Activated T-helper 1 cell treated with anti-CD3 and anti-CD28 coated beads, Interleukin-2, amount 50 U/mL, for 16 hours (primary cell): ENCODE measurements around the gene MIGA2.
"Not testable (repeated sequence)": the region's sequence is repeated elsewhere in the genome, so short reads cannot be mapped to it uniquely, and the experiment has no call there.

Experiments
- DNase-seq, 2 donors: peaks; one replicate each; pipeline ENCODE4 v3.0.0-alpha.2; 2020; ENCODE audit warnings: low read depth in 1 of 2, low spot score in 1 of 2

The MIGA2 gene

DNA sequence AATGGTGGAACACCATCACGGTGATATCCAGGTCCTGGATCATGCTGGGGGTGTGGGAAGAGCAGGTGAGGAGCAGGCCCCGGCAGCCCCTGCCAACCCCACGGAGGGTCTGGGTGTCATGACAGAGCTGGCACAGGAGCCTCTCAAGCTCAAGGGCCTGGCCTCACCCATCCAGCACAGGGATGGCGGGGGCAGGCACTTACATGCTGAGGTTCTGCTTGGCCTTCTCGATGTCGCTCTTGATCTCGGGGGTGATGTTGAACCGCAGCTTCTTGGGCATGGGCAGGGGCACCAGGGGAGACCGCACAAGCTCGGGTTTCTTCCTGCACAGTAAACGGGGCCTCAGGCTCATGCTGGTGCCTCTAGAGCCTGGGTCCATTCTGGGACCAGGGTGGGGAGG, 61.9 kb downstream of the MIGA2 start:
- DNase-seq, result no peak

- DNase-seq, result no peak
Measured at GRCh38 chr9:129100383-129101169, 64.2 kb downstream of the MIGA2 start.

DNA sequence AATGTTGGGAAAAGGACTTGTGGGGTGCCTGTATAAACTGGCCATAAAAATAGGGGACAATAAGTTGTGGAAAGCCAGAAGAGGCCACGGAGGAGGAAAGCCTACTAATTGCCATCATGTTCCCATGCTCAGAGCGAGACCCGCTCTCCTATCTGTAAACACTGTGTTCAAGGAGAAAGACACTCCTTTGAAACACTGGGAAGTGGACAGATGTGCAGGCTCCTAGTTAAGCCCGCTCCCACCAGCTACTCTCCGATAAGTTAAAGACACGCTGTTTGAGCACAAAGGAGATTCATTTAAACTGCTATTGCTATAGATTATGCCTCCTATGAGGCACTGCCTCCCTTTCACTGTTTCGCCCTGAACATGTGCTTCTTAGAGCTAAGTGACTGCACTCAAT, 64.9 kb downstream of the MIGA2 start:
- DNase-seq, result no peak

- DNase-seq, result no peak
Measured at GRCh38 chr9:129102095-129102525, 65.7 kb downstream of the MIGA2 start.

- no peak for DNase-seq
Measured at GRCh38 chr9:129102791-129103594, 66.6 kb downstream of the MIGA2 start.

GRCh38 chr9:129103595-129103965, 67.2 kb downstream of the MIGA2 start:
- DNase-seq, result no peak

- DNase-seq, result no peak
Measured at GRCh38 chr9:129104051-129104450, 67.6 kb downstream of the MIGA2 start.

- DNase-seq, result no peak
Measured at GRCh38 chr9:129105857-129106694, 69.7 kb downstream of the MIGA2 start.

DNA sequence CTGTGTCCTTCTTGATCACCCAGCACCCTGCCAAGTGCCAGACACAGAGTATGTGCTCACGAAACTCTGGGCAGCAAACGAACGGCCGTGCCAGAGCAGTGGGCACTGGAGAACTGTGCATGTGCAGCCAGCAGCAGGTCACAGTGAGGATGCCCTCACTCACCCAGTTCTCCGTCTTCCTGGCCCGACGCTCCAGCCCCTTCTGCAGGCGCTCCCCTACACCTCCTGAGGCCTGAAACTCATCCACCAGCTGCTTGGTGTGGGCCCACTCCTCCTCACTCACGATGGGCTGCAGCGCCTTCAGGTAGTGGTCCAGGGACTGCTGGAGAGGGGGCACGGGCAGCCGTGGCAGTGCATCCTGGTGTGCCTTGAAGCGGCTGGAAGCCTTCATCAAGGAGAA, 71.2 kb downstream of the MIGA2 start:
- no peak for DNase-seq

GRCh38 chr9:129108083-129108804, 71.8 kb downstream of the MIGA2 start:
- DNase-seq, result no peak

- no peak for DNase-seq
Measured at GRCh38 chr9:129108805-129109536, 72.5 kb downstream of the MIGA2 start.

- no peak for DNase-seq
Measured at GRCh38 chr9:129109537-129109903, 73.1 kb downstream of the MIGA2 start.

GRCh38 chr9:129109952-129110739, 73.7 kb downstream of the MIGA2 start:
- no peak for DNase-seq

GRCh38 chr9:129110740-129111527, 74.5 kb downstream of the MIGA2 start, which contains the start of the genes CRAT and PTPA:
Gene CRAT (minus strand): TSS chr9:129110793. CDS start chr9:129110509, 284 bp downstream.
Gene PTPA (plus strand): TSS chr9:129111415. CDS start chr9:129111601, 186 bp downstream.
- DNase-seq, result peak; percentile 92 to 94

GRCh38 chr9:129111528-129112151, 75.2 kb downstream of the MIGA2 start:
- DNase-seq, result no peak

DNA sequence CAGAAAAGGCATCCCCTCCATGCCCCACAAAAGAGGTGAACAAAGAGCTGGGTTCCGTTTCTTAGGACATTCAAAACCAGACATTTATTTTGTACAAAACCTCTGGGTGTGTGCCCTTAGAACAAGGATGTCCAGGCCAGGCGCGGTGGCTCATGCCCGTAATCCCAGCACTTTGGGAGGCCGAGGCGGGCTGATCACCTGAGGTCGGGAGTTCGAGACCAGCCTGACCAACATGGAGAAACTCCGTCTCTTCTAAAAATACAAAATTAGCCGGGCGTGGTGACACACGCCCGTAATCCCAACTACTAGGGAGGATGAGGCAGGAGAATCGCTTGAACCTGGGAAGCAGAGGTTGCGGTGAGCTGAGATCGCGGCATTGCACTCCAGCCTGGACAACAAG, 76.1 kb downstream of the MIGA2 start:
- not testable (repeated sequence) for DNase-seq

DNA sequence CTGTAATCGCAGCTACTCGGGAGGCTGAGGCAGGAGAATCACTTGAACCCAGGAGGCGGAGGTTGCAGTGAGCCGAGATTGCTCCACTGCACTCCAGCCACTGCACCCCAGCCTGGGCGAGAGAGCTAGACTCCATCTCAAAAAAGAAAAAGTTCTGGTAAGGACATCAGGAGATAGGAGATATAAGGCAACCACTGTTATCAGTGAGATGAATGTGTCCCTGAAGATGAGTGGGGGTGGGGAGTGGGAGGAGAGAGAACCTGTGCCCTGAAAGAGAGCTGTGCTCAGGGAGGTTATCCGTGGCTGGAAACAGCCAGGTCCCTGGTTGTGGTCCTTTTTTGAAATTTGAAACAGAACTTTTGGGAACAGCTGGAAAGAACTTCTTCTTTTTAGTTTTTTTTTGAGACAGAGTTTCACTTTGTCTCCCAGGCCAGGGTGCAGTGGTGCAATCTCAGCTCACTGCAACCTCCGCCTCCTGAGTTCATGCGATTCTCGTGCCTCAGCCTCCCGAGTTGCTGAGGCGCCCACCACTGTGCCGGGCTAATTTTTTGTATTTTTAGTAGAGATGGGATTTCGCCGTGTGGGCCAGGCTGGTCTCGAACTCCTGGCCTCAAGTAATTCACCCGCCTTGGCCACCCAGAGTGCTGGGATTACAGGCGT, 77.3 kb downstream of the MIGA2 start:
- DNase-seq, result no peak
